ENCODE measurements around the gene RCOR3.
A peak's percentile ranks its signal among the peaks of the same experiment; 100 is the strongest.

The RCOR3 gene

DNA sequence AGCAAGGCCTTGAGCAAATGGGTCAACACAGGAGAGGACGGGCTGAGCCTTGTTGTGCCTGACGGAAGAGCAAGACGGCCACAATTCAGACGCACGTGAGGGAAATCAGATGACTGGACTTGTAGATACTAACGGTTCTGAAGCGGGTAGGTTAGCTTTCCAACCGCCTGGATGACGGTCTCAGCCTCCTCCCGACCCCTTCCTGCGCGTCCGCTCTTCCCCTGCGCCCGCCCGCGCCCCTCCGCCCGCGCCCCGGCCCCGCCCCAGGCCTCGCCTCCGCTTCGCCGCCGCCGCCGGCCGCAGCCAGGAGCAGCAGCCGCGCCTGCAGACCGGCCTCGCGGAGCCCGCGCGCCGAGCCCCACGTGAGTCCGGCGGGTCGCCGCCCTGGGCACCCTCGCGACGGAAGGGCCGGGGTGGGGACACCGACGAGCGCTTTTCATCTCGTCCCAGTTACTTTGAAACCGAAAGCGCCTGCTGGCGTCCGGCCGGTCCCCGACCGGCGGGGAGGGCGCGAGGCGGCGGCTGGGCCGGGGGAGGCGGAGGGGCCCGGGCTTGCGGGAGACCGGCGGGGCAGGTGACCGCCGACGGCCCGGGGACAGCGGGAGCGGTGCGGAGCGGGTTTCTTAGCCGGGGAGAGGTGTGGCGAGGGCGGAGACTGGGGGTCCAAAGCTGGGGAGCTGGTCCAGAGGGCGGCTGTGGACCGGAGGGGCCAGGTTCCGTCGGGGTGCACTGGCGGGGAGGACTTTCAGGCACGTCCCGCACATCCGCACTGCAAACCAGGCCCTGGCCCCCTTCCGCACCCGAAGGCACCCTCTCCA, 67.6 kb downstream of the RCOR3 start, which contains the start of gene TRAF5:
TRAF5 (plus strand) TSS at position 306 of the 818 bp plus-strand sequence. CDS start 26,407 bp downstream, outside the sequence.
- Histone ChIP-seq H3K9ac (ENCODE audit: low read length) (peak within 1 kb of the TSS; percentile 81), H3K4me3 (ENCODE audit: low read length) (peak within 1 kb of the TSS; percentile 83), H3K36me3 (ENCODE audit: control insufficient read depth, insufficient read depth, low read length, severe bottlenecking) (no peaks in the 10 kb centered on the region), H3K27me3 (replicated peaks; ENCODE audit: control insufficient read depth, insufficient read depth, low read length) (no peaks in the 10 kb centered on the region), H3K9me3 (ENCODE audit: control insufficient read depth, low read length) (no peaks in the 10 kb centered on the region), H3K4me1 (ENCODE audit: control insufficient read depth, insufficient read depth, low read length) (peaks cover 6% of the 10 kb centered on the region)
- peak; percentile 81 for DNase-seq (ENCODE audit: low read depth)

DNA sequence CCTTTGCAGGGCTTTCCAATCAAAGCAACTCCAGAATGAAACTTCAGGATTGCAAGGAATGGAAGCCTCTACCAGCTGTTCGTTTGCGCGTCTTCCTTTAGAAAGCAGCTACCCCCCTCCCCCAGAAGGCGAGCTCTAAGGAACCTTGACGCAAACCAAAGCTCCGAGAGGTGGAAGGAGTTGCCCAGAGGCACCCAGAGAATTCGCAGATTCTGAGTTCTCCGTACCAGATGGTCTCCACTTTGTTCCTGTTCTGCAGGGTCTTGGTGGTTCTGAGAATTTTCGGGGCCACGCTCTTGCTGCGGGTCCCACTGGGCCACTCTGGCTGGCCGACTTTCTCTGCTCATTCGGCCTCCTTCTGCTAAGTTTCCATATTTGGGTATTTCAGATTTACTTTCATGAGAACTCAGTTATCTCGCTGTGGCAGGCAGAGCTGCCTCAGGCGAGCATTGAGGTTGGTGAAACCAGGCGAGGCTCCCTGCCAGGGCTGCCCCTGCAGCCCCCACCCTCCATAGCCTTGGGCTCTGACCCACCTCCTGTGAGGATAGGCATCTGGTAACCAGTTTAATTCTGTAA, 68.3 kb downstream of the RCOR3 start:
- H3K36me3 ChIP-seq (ENCODE audit: control insufficient read depth, insufficient read depth, low read length, severe bottlenecking) = no peaks in the 10 kb centered on the region
- H3K4me3 ChIP-seq (ENCODE audit: low read length) = peak overlapping the region; percentile 83
- peak; percentile 84 for DNase-seq (ENCODE audit: low read depth)
- H3K4me1 ChIP-seq (ENCODE audit: control insufficient read depth, insufficient read depth, low read length) = peaks cover 6% of the 10 kb centered on the region
- H3K27me3 ChIP-seq (replicated peaks; ENCODE audit: control insufficient read depth, insufficient read depth, low read length) = no peaks in the 10 kb centered on the region
- peak overlapping the region; percentile 81 for H3K9ac ChIP-seq (ENCODE audit: low read length)
- no peaks in the 10 kb centered on the region for H3K9me3 ChIP-seq (ENCODE audit: control insufficient read depth, low read length)

DNA sequence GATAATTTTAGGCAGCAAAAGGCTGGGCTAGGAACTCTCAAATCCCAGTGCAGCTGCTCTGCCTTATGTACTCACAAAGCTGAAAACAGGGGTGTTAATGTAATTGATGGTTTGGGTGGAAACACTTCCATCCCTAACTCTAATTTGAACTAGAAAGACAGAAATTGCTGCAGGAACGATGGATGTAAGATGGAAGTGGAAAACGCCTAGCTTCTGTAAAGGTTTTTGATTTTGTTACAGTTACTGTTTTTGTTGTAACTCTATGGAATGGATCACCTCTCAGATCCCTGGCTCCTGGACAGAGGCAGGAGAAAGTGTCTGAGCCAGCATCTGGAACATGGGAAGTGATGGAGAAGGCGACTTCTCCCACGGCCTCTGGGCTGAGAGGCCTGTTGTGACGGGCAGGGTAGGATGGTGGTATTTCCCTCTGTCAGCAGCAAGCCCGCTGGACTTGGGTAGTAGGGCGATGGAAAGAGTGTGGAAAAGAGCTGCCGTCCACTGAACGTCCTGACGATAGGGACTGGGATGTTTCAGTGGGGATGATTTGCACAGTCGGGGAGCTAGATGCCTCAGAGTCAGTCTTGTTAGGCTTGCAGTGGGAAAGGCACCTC, 69.0 kb downstream of the RCOR3 start:
- Histone ChIP-seq H3K27me3 (replicated peaks; ENCODE audit: control insufficient read depth, insufficient read depth, low read length) (no peaks in the 10 kb centered on the region), H3K36me3 (ENCODE audit: control insufficient read depth, insufficient read depth, low read length, severe bottlenecking) (no peaks in the 10 kb centered on the region), H3K9me3 (ENCODE audit: control insufficient read depth, low read length) (no peaks in the 10 kb centered on the region), H3K4me3 (ENCODE audit: low read length) (no peak overlapping the region), H3K4me1 (ENCODE audit: control insufficient read depth, insufficient read depth, low read length) (peaks cover 6% of the 10 kb centered on the region), H3K9ac (ENCODE audit: low read length) (no peak overlapping the region)
- no peak for DNase-seq (ENCODE audit: low read depth)

DNA sequence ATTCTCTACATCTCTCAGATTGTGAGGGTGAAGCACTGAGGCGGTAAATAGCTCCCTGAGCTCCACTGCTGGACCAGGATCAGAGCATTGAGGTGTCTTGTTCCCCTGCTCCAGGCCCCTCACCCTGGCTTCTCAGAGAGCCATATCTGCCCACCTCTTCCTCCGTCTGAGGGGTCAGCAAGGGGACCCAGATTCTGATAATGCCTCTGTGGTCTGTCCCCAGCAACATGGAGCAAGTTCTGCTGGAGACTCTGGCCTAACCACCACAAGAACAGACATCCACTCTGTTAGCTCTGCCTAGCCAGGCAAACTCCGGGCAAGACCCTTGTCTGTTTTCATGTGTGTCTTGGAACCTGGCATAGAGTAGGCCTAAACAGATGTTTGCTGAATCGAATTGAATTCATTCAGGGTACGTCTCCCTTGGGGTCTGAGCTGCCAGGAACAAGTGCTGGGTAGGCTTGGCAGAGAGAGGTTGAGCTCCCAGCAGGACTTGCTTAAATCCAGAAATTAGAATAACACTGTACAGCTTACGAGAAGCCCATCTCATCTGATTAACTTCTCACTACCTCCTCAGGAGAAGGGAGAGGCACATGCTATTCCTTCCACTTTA, 69.8 kb downstream of the RCOR3 start:
- Histone ChIP-seq H3K9me3 (ENCODE audit: control insufficient read depth, low read length) (no peaks in the 10 kb centered on the region), H3K4me3 (ENCODE audit: low read length) (no peak overlapping the region), H3K36me3 (ENCODE audit: control insufficient read depth, insufficient read depth, low read length, severe bottlenecking) (no peaks in the 10 kb centered on the region), H3K4me1 (ENCODE audit: control insufficient read depth, insufficient read depth, low read length) (peaks cover 6% of the 10 kb centered on the region), H3K9ac (ENCODE audit: low read length) (no peak overlapping the region), H3K27me3 (replicated peaks; ENCODE audit: control insufficient read depth, insufficient read depth, low read length) (no peaks in the 10 kb centered on the region)
- DNase-seq (ENCODE audit: low read depth) = no peak

DNA sequence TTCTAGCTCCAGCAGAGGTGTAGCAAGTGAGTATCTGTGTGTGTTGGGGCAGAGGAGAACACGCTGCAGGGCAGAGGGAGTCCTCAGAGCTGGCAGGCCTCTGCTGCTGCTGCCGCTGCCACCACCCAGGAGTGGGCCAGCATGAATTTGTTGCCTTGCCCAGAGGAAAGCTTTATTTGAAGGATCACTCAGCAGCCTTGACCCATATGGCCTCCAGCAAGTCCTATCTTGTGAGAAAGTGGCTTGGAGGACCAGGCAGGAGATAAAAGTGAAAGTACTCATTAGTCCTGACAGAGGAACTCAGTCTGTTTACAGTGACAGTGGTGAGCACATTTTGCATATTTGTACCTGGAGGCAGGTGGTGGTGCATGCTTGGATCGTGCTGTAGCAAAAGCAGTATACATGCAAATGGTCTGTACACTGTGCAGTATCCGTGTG, 70.6 kb downstream of the RCOR3 start:
- no peaks in the 10 kb centered on the region for H3K27me3 ChIP-seq (replicated peaks; ENCODE audit: control insufficient read depth, insufficient read depth, low read length)
- H3K4me3 ChIP-seq (ENCODE audit: low read length) = no peak overlapping the region
- H3K9me3 ChIP-seq (ENCODE audit: control insufficient read depth, low read length) = no peaks in the 10 kb centered on the region
- H3K9ac ChIP-seq (ENCODE audit: low read length) = no peak overlapping the region
- DNase-seq (ENCODE audit: low read depth) = no peak
- H3K36me3 ChIP-seq (ENCODE audit: control insufficient read depth, insufficient read depth, low read length, severe bottlenecking) = no peaks in the 10 kb centered on the region
- H3K4me1 ChIP-seq (ENCODE audit: control insufficient read depth, insufficient read depth, low read length) = peaks cover 6% of the 10 kb centered on the region

DNA sequence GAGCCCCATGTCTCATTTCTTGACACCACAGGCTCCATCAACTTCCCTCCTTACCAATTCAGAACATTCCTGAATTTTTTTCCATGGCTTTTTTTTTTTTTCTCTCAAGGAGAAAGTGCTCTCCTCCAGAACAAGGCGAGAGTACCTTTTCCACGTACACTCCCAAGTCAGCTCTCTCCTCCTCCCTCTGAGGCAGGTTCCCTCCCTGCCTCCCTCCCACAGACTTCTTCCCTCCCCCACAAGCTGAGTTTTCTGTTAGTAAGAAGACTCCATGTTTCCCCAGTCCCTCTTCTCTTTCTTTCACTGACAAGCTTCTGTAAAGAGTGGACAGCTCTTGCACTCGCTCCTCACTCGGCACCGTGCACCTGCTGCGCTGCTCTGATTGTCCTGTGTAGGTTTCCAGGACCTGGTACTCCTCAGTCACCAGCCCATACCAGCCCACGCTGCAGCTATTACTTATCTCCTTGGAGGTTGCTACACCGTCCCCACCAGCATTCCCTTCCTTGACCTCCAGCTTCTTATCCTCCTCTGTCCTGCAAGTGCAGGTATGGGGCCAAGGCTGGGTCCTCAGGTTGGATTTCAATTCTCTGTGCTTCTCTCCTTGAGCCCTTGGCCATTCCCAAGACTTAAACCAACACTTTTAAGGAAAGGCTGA, 71.2 kb downstream of the RCOR3 start:
- Histone ChIP-seq H3K4me3 (ENCODE audit: low read length) (no peak overlapping the region), H3K27me3 (replicated peaks; ENCODE audit: control insufficient read depth, insufficient read depth, low read length) (no peaks in the 10 kb centered on the region), H3K4me1 (ENCODE audit: control insufficient read depth, insufficient read depth, low read length) (peaks cover 6% of the 10 kb centered on the region), H3K9ac (ENCODE audit: low read length) (no peak overlapping the region), H3K36me3 (ENCODE audit: control insufficient read depth, insufficient read depth, low read length, severe bottlenecking) (no peaks in the 10 kb centered on the region), H3K9me3 (ENCODE audit: control insufficient read depth, low read length) (no peaks in the 10 kb centered on the region)
- no peak for DNase-seq (ENCODE audit: low read depth)

DNA sequence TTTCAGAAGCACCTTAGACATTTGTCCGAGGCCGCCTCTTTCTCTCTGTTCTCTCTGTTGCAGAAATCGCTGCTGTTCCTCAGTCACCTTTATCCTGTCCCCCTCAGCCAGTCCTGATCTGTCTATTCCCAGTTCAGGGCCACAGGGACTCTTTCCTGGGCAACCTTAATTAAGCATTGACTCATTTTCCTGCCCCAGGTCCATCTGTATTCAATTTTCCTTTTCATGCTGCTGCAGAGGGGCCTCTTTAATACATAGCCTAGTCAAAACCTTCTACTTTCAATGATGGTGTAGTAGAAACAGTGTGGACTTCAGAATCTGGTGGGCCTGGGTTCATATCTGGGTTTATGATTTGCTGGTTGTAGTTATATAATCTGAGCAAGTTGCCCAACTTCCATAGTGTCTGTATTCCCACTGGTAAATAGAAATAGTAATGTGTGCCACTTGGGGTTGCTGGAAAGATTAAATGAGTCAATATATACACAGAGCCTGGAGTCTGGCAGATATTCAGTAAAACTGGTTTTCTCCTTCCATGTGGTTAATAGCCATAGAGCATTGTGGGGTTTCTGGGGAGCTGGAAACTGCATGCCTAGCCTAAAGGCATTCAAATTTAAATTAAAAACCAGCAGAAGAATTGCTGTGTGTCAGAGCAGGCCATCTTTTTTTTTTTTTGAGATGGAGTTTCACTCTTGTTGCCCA, 72.0 kb downstream of the RCOR3 start:
- H3K9ac ChIP-seq (ENCODE audit: low read length) = no peak overlapping the region
- no peak overlapping the region for H3K4me3 ChIP-seq (ENCODE audit: low read length)
- H3K4me1 ChIP-seq (ENCODE audit: control insufficient read depth, insufficient read depth, low read length) = peaks cover 6% of the 10 kb centered on the region
- no peaks in the 10 kb centered on the region for H3K9me3 ChIP-seq (ENCODE audit: control insufficient read depth, low read length)
- H3K36me3 ChIP-seq (ENCODE audit: control insufficient read depth, insufficient read depth, low read length, severe bottlenecking) = no peaks in the 10 kb centered on the region
- no peak for DNase-seq (ENCODE audit: low read depth)
- peaks cover 3% of the 10 kb centered on the region for H3K27me3 ChIP-seq (replicated peaks; ENCODE audit: control insufficient read depth, insufficient read depth, low read length)

DNA sequence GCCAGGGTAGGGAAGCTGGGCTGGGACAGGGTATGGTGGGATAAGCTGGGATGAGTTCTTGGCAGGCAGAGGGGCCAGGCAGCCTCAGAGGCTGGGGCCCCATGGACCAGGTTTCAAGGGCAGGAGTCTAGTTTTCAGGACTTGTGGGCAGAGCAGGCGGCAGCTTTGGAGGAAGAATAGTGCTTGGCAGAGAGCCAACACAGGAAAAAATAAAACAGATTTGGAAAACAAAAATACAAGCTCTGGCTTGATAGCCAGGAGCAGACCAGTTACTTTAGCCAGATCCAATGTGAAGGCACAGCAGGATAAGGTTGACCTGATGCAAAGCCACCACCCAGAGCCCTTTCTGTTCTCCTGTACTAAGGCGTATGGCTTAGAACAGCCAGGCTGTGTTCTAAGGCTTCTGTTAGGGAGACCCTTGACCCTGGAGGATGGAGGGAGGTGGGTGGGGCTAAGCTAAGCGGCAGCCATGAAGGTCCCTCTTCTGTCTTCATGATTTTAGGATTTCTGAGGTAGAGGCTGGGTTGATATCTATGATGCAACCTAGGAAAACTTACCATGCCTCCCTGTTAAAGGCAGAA, 73.0 kb downstream of the RCOR3 start:
- H3K4me3 ChIP-seq (ENCODE audit: low read length) = no peak overlapping the region
- no peaks in the 10 kb centered on the region for H3K36me3 ChIP-seq (ENCODE audit: control insufficient read depth, insufficient read depth, low read length, severe bottlenecking)
- peaks cover 3% of the 10 kb centered on the region for H3K27me3 ChIP-seq (replicated peaks; ENCODE audit: control insufficient read depth, insufficient read depth, low read length)
- peaks cover 6% of the 10 kb centered on the region for H3K4me1 ChIP-seq (ENCODE audit: control insufficient read depth, insufficient read depth, low read length)
- H3K9me3 ChIP-seq (ENCODE audit: control insufficient read depth, low read length) = no peaks in the 10 kb centered on the region
- DNase-seq (ENCODE audit: low read depth) = no peak
- H3K9ac ChIP-seq (ENCODE audit: low read length) = no peak overlapping the region

DNA sequence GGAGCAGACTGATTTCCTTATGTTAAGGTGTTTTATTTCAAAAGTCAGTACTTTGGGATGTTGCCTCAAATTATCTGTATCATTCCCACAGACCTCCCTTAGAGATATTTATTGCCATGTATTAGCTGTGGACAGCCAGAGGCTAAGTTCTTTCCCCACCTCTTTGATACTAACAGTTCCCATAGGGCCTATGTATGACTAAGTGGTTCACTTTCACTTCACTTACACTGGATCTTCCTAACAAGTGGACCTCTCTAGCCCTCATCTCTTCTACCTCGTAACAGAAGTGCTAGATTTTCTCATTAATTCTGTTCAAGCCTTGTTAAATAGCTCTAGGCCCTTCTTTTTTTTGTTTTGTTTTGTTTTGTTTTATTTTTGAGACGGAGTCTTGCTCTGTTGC, 73.7 kb downstream of the RCOR3 start:
- DNase-seq (ENCODE audit: low read depth) = peak; percentile 33
- Histone ChIP-seq H3K27me3 (replicated peaks; ENCODE audit: control insufficient read depth, insufficient read depth, low read length) (peaks cover 3% of the 10 kb centered on the region), H3K4me3 (ENCODE audit: low read length) (no peak overlapping the region), H3K4me1 (ENCODE audit: control insufficient read depth, insufficient read depth, low read length) (peaks cover 2% of the 10 kb centered on the region), H3K9me3 (ENCODE audit: control insufficient read depth, low read length) (no peaks in the 10 kb centered on the region), H3K36me3 (ENCODE audit: control insufficient read depth, insufficient read depth, low read length, severe bottlenecking) (no peaks in the 10 kb centered on the region), H3K9ac (ENCODE audit: low read length) (no peak overlapping the region)

DNA sequence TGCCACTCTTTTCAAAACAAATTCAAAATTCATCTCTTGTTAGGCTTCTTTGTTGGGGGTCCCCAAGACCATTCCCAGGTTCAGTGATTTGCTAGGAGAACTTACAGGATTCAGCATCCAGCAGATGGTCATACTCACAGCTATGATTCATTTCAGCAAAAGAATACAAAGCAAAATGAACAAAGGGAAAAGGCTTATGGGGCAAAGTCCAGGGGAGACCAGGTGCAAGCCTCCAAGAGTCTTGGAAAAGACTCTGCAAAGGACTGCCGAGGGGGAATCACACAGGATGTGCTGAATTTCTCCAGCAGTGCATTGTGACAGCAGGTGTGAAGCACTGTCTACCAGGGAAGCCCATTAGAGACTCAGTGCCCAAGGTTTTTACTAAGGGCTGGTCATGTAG, 74.7 kb downstream of the RCOR3 start:
- no peak for DNase-seq (ENCODE audit: low read depth)
- Histone ChIP-seq H3K9ac (ENCODE audit: low read length) (no peak overlapping the region), H3K4me1 (ENCODE audit: control insufficient read depth, insufficient read depth, low read length) (no peaks in the 10 kb centered on the region), H3K27me3 (replicated peaks; ENCODE audit: control insufficient read depth, insufficient read depth, low read length) (peaks cover 3% of the 10 kb centered on the region), H3K4me3 (ENCODE audit: low read length) (no peak overlapping the region), H3K36me3 (ENCODE audit: control insufficient read depth, insufficient read depth, low read length, severe bottlenecking) (no peaks in the 10 kb centered on the region), H3K9me3 (ENCODE audit: control insufficient read depth, low read length) (no peaks in the 10 kb centered on the region)

All from adipocyte (in vitro differentiated cells).